Endodermal cell (in vitro differentiated cells): Measurements from ENCODE around the gene CDK4. TPM values are rescaled to one million over a fixed set of nuclear protein-coding genes. Genes with fewer than 3 reads are reported as not detected.

Experiments used
- DNase-seq: peaks from one replicate; pipeline ENCODE4 v3.0.0-alpha.2; 2017
- H3K27ac ChIP-seq: 2 replicates; pipeline ENCODE4 v1.5.1; 2013; ENCODE audit warnings: mild to moderate bottlenecking, low read depth, low read length, moderate library complexity
- H3K27me3 ChIP-seq: 2 replicates; pipeline ENCODE4 v1.6.1; 2013; ENCODE audit warnings: mild to moderate bottlenecking, low read length, moderate library complexity; ENCODE audit not compliant: insufficient read depth, control insufficient read depth, poor library complexity, severe bottlenecking
- H3K36me3 ChIP-seq: 2 replicates; pipeline ENCODE4 v1.7.0; 2013; ENCODE audit warnings: mild to moderate bottlenecking, low read length, moderate library complexity; ENCODE audit not compliant: control insufficient read depth, insufficient read depth
- H3K4me1 ChIP-seq: one replicate; pipeline ENCODE4 v1.7.0; 2013; ENCODE audit warnings: low read length; ENCODE audit not compliant: control insufficient read depth, insufficient read depth
- H3K4me3 ChIP-seq: 2 replicates; pipeline ENCODE4 v1.5.1; 2013; ENCODE audit warnings: mild to moderate bottlenecking, low read length, moderate library complexity
- H3K9ac ChIP-seq: 2 replicates; pipeline ENCODE4 v1.6.1; 2013; ENCODE audit warnings: mild to moderate bottlenecking, low read length, moderate library complexity; ENCODE audit not compliant: poor library complexity, severe bottlenecking; ENCODE audit errors: extremely low read depth
- H3K9me3 ChIP-seq: 2 replicates; pipeline ENCODE4 v1.6.1; 2013; ENCODE audit warnings: mild to moderate bottlenecking, low read length, moderate library complexity; ENCODE audit not compliant: control insufficient read depth
- H3K27ac Mint-ChIP-seq: 2 replicates; pipeline ENCODE4 v1.8.0; 2020; ENCODE audit warnings: mixed read lengths
- H3K27me3 Mint-ChIP-seq: 2 replicates; pipeline ENCODE4 v1.8.0; 2021; ENCODE audit warnings: mild to moderate bottlenecking, mixed read lengths; ENCODE audit not compliant: insufficient read depth
- H3K36me3 Mint-ChIP-seq: 2 replicates; pipeline ENCODE4 v1.8.0; 2020; ENCODE audit warnings: low read depth, mixed read lengths
- H3K4me1 Mint-ChIP-seq: 2 replicates; pipeline ENCODE4 v1.8.0; 2020; ENCODE audit warnings: mixed read lengths
- H3K4me3 Mint-ChIP-seq: 2 replicates; pipeline ENCODE4 v1.8.0; 2020; ENCODE audit warnings: mild to moderate bottlenecking, moderate library complexity, mixed read lengths
- H3K9me3 Mint-ChIP-seq: 2 replicates; pipeline ENCODE4 v1.8.0; 2020; ENCODE audit warnings: mild to moderate bottlenecking, mixed read lengths
- WGBS, 2 experiments: methylation state at CpG; one replicate each; pipeline versions ENCODE4 v1.1.5 to v1.1.7; 2013; ENCODE audit warnings: missing lambda C conversion rate in 2 of 2, mixed read lengths in 1 of 2; ENCODE audit not compliant: insufficient coverage in 1 of 2, insufficient read length in 1 of 2; 5-methylcytosine and 5-hydroxymethylcytosine counted together
- total RNA-seq, 2 donors: library from RNA; stranded (reverse); fragmentation: NEBNext Ultra II Directional in 1 of 2; extraction: Animal tissue kit (Norgen Biotek cat#: 25700) in 1 of 2; gene quantifications; 2 replicates in 1 of 2; 3 replicates in 1 of 2; pipeline ENCODE4 v1.2.1, GENCODE V29; 2021
- TF ChIP-seq, protein P1 (sequence below): fragments of 200-600 bp; sonication (generic); conservative IDR thresholded peaks from 2 replicates; pipeline ENCODE4 v1.5.0; 2021; ENCODE audit warnings: antibody characterized with exemption, mild to moderate bottlenecking

Gene CDK4
- total RNA-seq, 2 donors from 2014 or later = 144 to 186 TPM

DNA sequence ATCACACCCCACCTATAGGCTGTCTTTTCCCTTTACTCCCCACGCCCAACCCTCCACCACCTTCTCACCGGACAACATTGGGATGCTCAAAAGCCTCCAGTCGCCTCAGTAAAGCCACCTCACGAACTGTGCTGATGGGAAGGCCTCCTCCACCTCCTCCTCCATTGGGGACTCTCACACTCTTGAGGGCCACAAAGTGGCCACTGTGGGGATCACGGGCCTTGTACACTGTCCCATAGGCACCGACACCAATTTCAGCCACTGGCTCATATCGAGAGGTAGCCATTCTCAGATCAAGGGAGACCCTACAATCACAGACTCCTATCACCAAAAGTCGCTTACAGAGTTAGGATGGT is 700 bp downstream of the CDK4 start:
- Mint-ChIP-seq H3K4me3 (peak overlapping the region; percentile 96), H3K4me1 (peaks cover 34% of the 10 kb centered on the region), H3K9me3 (no peaks in the 10 kb centered on the region), H3K27me3 (peaks cover 26% of the 10 kb centered on the region), H3K36me3 (peaks cover 46% of the 10 kb centered on the region), H3K27ac (peak overlapping the region; percentile 98)
- 13 to 20% methylated on average over 4 to 8 of the region's 8 CpGs for WGBS, 2 experiments
- Histone ChIP-seq H3K36me3 (peaks cover 46% of the 10 kb centered on the region), H3K9ac (peak overlapping the region; percentile 97), H3K4me3 (peak overlapping the region; percentile 98), H3K27me3 (peaks cover 20% of the 10 kb centered on the region), H3K27ac (no peak overlapping the region), H3K9me3 (no peaks in the 10 kb centered on the region), H3K4me1 (peaks cover 5% of the 10 kb centered on the region)
- DNase-seq = no peak
- TF ChIP-seq, protein P1, sequence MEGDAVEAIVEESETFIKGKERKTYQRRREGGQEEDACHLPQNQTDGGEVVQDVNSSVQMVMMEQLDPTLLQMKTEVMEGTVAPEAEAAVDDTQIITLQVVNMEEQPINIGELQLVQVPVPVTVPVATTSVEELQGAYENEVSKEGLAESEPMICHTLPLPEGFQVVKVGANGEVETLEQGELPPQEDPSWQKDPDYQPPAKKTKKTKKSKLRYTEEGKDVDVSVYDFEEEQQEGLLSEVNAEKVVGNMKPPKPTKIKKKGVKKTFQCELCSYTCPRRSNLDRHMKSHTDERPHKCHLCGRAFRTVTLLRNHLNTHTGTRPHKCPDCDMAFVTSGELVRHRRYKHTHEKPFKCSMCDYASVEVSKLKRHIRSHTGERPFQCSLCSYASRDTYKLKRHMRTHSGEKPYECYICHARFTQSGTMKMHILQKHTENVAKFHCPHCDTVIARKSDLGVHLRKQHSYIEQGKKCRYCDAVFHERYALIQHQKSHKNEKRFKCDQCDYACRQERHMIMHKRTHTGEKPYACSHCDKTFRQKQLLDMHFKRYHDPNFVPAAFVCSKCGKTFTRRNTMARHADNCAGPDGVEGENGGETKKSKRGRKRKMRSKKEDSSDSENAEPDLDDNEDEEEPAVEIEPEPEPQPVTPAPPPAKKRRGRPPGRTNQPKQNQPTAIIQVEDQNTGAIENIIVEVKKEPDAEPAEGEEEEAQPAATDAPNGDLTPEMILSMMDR = no peak

- Mint-ChIP-seq H3K4me3 (peak overlapping the region; percentile 96), H3K4me1 (peaks cover 31% of the 10 kb centered on the region), H3K27me3 (peaks cover 19% of the 10 kb centered on the region), H3K27ac (peak overlapping the region; percentile 98), H3K36me3 (peaks cover 50% of the 10 kb centered on the region), H3K9me3 (no peaks in the 10 kb centered on the region)
- peak overlapping the region; percentile 98 for H3K4me3 ChIP-seq
- H3K27ac ChIP-seq = no peak overlapping the region
- peaks cover 14% of the 10 kb centered on the region for H3K27me3 ChIP-seq
- TF ChIP-seq, protein P1 = no peak
- 89 to 95% methylated on average over 14 to 15 of the region's 15 CpGs for WGBS, 2 experiments
- DNase-seq = no peak
- no peaks in the 10 kb centered on the region for H3K9me3 ChIP-seq
- H3K36me3 ChIP-seq = peaks cover 50% of the 10 kb centered on the region
- H3K9ac ChIP-seq = peak overlapping the region; percentile 97
- peaks cover 5% of the 10 kb centered on the region for H3K4me1 ChIP-seq
Observed at GRCh38 chr12:57750561-57751431, 1.3 kb downstream of the CDK4 start.

DNA sequence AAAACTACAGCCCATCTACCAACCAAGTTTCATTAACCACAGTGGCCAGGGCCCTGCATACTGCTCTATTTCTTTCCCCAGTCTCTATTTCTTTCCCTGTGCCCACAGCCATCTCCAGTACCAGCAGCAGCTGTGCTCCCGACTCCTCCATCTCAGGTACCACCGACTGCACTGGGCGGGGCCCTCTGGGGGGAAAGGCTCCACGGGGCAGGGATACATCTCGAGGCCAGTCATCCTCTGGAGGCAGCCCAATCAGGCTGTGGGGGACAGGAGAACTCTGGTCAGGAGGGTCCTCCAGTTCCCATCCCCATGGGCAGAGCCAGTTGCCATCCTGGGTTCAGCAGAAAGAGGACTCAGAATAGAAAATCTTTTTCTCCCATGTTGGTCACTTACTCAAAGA is 3.0 kb downstream of the CDK4 start:
- H3K9ac ChIP-seq = no peak overlapping the region
- peaks cover 9% of the 10 kb centered on the region for H3K27me3 ChIP-seq
- peaks cover 50% of the 10 kb centered on the region for H3K36me3 Mint-ChIP-seq
- H3K4me1 ChIP-seq = peaks cover 5% of the 10 kb centered on the region
- peaks cover 29% of the 10 kb centered on the region for H3K4me1 Mint-ChIP-seq
- H3K9me3 Mint-ChIP-seq = peaks cover 3% of the 10 kb centered on the region
- H3K27me3 Mint-ChIP-seq = peaks cover 13% of the 10 kb centered on the region
- H3K4me3 ChIP-seq = no peak overlapping the region
- H3K27ac ChIP-seq = no peak overlapping the region
- 98 to 100% methylated on average over 1 to 5 of the region's 5 CpGs for WGBS, 2 experiments
- H3K4me3 Mint-ChIP-seq = no peak overlapping the region
- no peak for DNase-seq
- H3K36me3 ChIP-seq = peaks cover 50% of the 10 kb centered on the region
- no peak overlapping the region for H3K27ac Mint-ChIP-seq
- no peaks in the 10 kb centered on the region for H3K9me3 ChIP-seq
- TF ChIP-seq, protein P1 = no peak
